Suprapubic skin (tissue), 4 donors: ENCODE measurements around the gene NGFR.

Experiments used
- EP300 ChIP-seq: sonication (generic); formaldehyde crosslinking; IDR thresholded peaks from one replicate; pipeline ENCODE4 v1.6.1; 2017; ENCODE audit warnings: antibody characterized with exemption
- POLR2A ChIP-seq, 2 donors: fragments of 450-650 bp; IDR thresholded peaks; one replicate each; pipeline ENCODE4 v1.6.1; 2017; ENCODE audit warnings: antibody characterized with exemption in 2 of 2, mild to moderate bottlenecking in 2 of 2, moderate library complexity in 2 of 2
- POLR2AphosphoS5 ChIP-seq, 3 donors: sonication (generic); formaldehyde crosslinking; IDR thresholded peaks; one replicate each; pipeline ENCODE4 v1.6.1; 2017; ENCODE audit warnings: antibody characterized with exemption in 3 of 3
- TF ChIP-seq, protein P1 (sequence below), 2 donors: fragments of 200-600 bp in 1 of 2; fragments of 450-650 bp in 1 of 2; sonication (generic) in 1 of 2; IDR thresholded peaks; one replicate each; pipeline ENCODE4 v1.5.1; 2016 to 2019; ENCODE audit warnings: antibody characterized with exemption in 2 of 2, mild to moderate bottlenecking in 1 of 2, moderate library complexity in 1 of 2

DNA sequence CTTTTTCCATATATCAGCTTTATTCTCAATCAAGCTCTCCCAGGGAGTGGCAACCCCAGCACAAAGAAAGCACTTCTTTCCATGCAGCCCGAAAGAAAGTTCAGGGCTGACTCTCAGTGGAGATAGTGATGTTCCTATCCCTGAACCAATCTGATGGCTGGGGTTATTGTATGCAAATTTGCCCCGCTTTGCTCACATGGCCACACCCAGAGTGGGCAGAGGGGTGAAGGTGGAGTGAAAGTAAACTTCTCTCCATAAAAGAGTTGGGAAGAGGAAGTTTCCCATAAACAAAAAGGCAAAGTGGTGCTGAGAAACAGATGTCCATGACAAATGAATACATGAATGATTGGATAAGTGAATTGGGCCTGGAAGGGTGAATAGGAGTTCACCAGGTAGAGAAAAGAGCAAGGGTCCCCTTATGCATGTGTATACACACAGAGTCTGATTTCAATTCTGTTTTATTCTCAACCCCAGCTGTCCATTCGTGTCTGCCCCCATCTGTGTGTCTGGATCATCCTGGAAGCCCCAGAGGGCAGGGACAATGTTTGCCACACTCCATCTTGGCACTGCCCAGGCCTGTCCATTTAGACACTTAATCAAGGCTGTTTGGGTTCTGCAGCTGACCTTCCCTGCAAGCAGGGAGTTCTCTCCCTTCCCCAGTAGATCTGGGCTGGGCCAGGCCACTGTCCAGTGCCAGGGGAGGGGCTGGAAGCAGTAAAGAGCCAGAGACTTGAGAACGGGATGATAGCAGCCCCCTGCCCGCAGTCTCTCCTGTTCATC lies 14.1 kb upstream of the NGFR start:
- TF ChIP-seq POLR2A (IDR thresholded peaks at IDR 0.05) (no peak), POLR2AphosphoS5 (IDR thresholded peaks at IDR 0.05) (no peak), EP300 (no peak)
- TF ChIP-seq, protein P1, sequence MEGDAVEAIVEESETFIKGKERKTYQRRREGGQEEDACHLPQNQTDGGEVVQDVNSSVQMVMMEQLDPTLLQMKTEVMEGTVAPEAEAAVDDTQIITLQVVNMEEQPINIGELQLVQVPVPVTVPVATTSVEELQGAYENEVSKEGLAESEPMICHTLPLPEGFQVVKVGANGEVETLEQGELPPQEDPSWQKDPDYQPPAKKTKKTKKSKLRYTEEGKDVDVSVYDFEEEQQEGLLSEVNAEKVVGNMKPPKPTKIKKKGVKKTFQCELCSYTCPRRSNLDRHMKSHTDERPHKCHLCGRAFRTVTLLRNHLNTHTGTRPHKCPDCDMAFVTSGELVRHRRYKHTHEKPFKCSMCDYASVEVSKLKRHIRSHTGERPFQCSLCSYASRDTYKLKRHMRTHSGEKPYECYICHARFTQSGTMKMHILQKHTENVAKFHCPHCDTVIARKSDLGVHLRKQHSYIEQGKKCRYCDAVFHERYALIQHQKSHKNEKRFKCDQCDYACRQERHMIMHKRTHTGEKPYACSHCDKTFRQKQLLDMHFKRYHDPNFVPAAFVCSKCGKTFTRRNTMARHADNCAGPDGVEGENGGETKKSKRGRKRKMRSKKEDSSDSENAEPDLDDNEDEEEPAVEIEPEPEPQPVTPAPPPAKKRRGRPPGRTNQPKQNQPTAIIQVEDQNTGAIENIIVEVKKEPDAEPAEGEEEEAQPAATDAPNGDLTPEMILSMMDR (IDR thresholded peaks at IDR 0.05), result no peak
